Astrocyte (in vitro differentiated cells and primary cell): Measurements from ENCODE around the gene PCDHGA1. TPM values are rescaled to one million over a fixed set of nuclear protein-coding genes. Genes with fewer than 3 reads are reported as not detected.
A peak's percentile ranks its signal among the peaks of the same experiment; 100 is the strongest.

Experiments used
- DNase-seq: peaks from one replicate; pipeline ENCODE4 v3.0.0-alpha.2; 2010; ENCODE audit warnings: low read depth
- FAIRE-seq: peaks from 2 replicates; lab custom pipeline; 2011; peaks lifted over from hg19 to GRCh38; lab: Jason Lieb, UNC
- H2AFZ ChIP-seq: 2 replicates; pipeline ENCODE4 v1.6.0; 2012; ENCODE audit warnings: low read depth, low read length, inconsistent platforms
- H3K27ac ChIP-seq: 2 replicates; pipeline ENCODE4 v1.5.1; 2011; ENCODE audit warnings: low read depth, low read length, inconsistent platforms
- H3K27me3 ChIP-seq: 2 replicates; pipeline ENCODE4 v1.6.0; 2011; ENCODE audit warnings: low read length, inconsistent platforms; ENCODE audit not compliant: insufficient read depth
- H3K36me3 ChIP-seq: 2 replicates; pipeline ENCODE4 v1.5.1; 2011; ENCODE audit warnings: low read length, inconsistent platforms; ENCODE audit not compliant: insufficient read depth
- H3K4me1 ChIP-seq: 2 replicates; pipeline ENCODE4 v1.5.1; 2011; ENCODE audit warnings: low read length, inconsistent platforms; ENCODE audit not compliant: insufficient read depth
- H3K4me2 ChIP-seq: 2 replicates; pipeline ENCODE4 v1.6.0; 2012; ENCODE audit warnings: low read length, inconsistent platforms
- H3K4me3 ChIP-seq: 2 replicates; pipeline ENCODE4 v1.5.1; 2011; ENCODE audit warnings: low read depth, mild to moderate bottlenecking, low read length, inconsistent platforms; ENCODE audit not compliant: insufficient read depth
- H3K79me2 ChIP-seq: 2 replicates; pipeline ENCODE4 v1.6.0; 2012; ENCODE audit warnings: mild to moderate bottlenecking, low read length, inconsistent platforms; ENCODE audit not compliant: insufficient read depth
- H3K9ac ChIP-seq: 2 replicates; pipeline ENCODE4 v1.6.0; 2012; ENCODE audit warnings: mild to moderate bottlenecking, low read length, inconsistent platforms
- H3K9me3 ChIP-seq: 2 replicates; pipeline ENCODE4 v1.5.1; 2012; ENCODE audit warnings: low read depth, mild to moderate bottlenecking, low read length, inconsistent platforms; ENCODE audit not compliant: insufficient read depth
- H4K20me1 ChIP-seq: 2 replicates; pipeline ENCODE4 v1.6.0; 2012; ENCODE audit warnings: low read length, inconsistent platforms; ENCODE audit not compliant: insufficient read depth
- H3K27ac Mint-ChIP-seq: one replicate; pipeline ENCODE4 v1.8.0; 2021; ENCODE audit warnings: mild to moderate bottlenecking, mixed read lengths; ENCODE audit not compliant: unreplicated experiment
- H3K27me3 Mint-ChIP-seq: one replicate; pipeline ENCODE4 v1.8.0; 2021; ENCODE audit warnings: low read depth, mixed read lengths; ENCODE audit not compliant: unreplicated experiment
- H3K36me3 Mint-ChIP-seq: one replicate; pipeline ENCODE4 v1.8.0; 2021; ENCODE audit warnings: low read depth, mixed read lengths; ENCODE audit not compliant: unreplicated experiment
- H3K4me1 Mint-ChIP-seq: one replicate; pipeline ENCODE4 v1.8.0; 2021; ENCODE audit warnings: low read depth, mixed read lengths; ENCODE audit not compliant: unreplicated experiment
- H3K4me3 Mint-ChIP-seq: one replicate; pipeline ENCODE4 v1.8.0; 2021; ENCODE audit warnings: mild to moderate bottlenecking, moderate library complexity, mixed read lengths; ENCODE audit not compliant: unreplicated experiment
- H3K9me3 Mint-ChIP-seq: one replicate; pipeline ENCODE4 v1.8.0; 2021; ENCODE audit warnings: mild to moderate bottlenecking, mixed read lengths; ENCODE audit not compliant: unreplicated experiment
- EZH2 ChIP-seq: IDR thresholded peaks from 2 replicates; pipeline ENCODE4 v1.6.1; 2012; ENCODE audit warnings: mild to moderate bottlenecking, low read length, inconsistent platforms; ENCODE audit not compliant: insufficient read depth
- total RNA-seq: library from RNA; stranded (reverse); gene quantifications from 2 replicates; pipeline ENCODE4 v1.2.1, GENCODE V29; 2021
- TF ChIP-seq, protein P1 (sequence below): IDR thresholded peaks from 2 replicates; pipeline ENCODE4 v1.5.1; 2011; ENCODE audit warnings: low read depth, mild to moderate bottlenecking, inconsistent platforms, low read length, moderate library complexity; ENCODE audit not compliant: insufficient read depth

PCDHGA1 gene
- total RNA-seq, 1 donor from 2014 or later = 0.27 TPM

DNA sequence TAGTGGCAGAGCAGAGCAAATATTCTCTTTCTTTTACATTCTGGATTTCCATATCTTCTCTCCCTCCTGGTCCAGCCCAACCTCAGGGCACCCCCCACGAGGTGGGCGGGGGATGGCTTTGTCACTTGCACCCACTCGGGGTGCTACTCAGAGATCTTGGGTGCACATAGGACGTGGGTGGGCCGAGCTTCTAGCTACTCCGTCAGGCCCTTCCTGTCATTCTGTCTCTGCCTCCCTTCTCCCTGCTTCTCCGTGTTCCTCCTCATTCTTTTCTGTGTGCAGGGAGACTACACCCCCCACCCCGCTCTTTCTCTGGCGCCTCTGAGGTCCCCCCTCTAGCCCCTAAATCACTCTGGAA, 178.1 kb downstream of the PCDHGA1 start:
- Histone ChIP-seq H3K27ac (peak overlapping the region; percentile 80), H3K36me3 (peaks cover 20% of the 10 kb centered on the region), H2AFZ (no peak overlapping the region), H3K4me1 (peaks cover 46% of the 10 kb centered on the region), H3K4me2 (peak overlapping the region; percentile 86), H3K9me3 (no peaks in the 10 kb centered on the region), H3K9ac (peak overlapping the region; percentile 82), H3K79me2 (no peaks in the 10 kb centered on the region), H3K4me3 (peak overlapping the region; percentile 24), H3K27me3 (no peaks in the 10 kb centered on the region), H4K20me1 (no peaks in the 10 kb centered on the region)
- peak overlapping the region; percentile 98 for H3K27ac Mint-ChIP-seq
- DNase-seq (no peak), FAIRE-seq (no peak)
- H3K4me1 Mint-ChIP-seq = peaks cover 39% of the 10 kb centered on the region
- peak overlapping the region; percentile 73 for H3K4me3 Mint-ChIP-seq
- H3K36me3 Mint-ChIP-seq = peaks cover 6% of the 10 kb centered on the region
- TF ChIP-seq EZH2 = no peak
- TF ChIP-seq, protein P1, sequence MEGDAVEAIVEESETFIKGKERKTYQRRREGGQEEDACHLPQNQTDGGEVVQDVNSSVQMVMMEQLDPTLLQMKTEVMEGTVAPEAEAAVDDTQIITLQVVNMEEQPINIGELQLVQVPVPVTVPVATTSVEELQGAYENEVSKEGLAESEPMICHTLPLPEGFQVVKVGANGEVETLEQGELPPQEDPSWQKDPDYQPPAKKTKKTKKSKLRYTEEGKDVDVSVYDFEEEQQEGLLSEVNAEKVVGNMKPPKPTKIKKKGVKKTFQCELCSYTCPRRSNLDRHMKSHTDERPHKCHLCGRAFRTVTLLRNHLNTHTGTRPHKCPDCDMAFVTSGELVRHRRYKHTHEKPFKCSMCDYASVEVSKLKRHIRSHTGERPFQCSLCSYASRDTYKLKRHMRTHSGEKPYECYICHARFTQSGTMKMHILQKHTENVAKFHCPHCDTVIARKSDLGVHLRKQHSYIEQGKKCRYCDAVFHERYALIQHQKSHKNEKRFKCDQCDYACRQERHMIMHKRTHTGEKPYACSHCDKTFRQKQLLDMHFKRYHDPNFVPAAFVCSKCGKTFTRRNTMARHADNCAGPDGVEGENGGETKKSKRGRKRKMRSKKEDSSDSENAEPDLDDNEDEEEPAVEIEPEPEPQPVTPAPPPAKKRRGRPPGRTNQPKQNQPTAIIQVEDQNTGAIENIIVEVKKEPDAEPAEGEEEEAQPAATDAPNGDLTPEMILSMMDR = no peak
- peaks cover 1% of the 10 kb centered on the region for H3K9me3 Mint-ChIP-seq
- H3K27me3 Mint-ChIP-seq = no peaks in the 10 kb centered on the region

DNA sequence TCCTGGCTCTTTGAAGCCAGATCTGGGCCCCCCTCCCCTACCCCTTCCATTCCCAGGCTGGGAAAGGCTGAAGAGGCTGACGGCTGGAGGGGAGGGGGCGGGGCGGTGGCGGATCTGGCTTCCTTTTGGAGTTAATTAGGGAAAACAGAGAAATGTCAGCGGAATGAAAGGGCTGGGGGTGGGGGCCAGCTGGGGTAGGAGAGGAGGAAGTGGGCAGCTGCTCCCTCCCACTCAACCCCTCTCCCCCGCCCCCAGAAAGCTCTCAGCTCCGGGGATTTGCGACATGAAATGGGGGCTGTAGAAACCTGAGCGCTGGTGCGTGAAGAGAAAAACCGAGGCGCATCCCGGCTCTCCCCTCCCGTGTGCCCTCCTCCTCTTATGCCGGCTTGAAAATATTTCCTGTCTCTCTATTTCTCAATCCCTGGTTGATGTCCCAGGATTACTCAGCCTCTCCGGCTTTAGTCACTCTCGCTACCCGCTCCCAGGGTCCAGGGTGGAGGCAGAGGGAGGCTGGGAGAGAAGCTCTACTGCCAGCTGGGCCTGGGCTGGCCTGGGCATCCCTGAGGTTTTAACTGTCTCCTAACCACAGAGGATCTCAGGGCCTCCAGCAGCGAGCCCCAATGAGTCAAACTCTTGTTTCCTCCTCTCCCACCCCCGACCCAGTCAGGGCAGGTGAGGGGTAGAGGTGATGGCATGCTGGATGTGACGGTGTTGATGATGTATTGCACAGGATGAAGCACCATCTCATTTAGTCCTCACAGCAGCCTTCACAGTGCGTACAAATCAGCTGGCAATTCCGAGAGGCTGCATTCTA, 178.7 kb downstream of the PCDHGA1 start:
- Histone ChIP-seq H3K9ac (peak overlapping the region; percentile 82), H3K79me2 (no peaks in the 10 kb centered on the region), H3K4me1 (peaks cover 52% of the 10 kb centered on the region), H3K36me3 (peaks cover 20% of the 10 kb centered on the region), H3K27me3 (no peaks in the 10 kb centered on the region), H3K4me3 (peak overlapping the region; percentile 24), H3K9me3 (no peaks in the 10 kb centered on the region), H3K4me2 (peak overlapping the region; percentile 86), H4K20me1 (no peaks in the 10 kb centered on the region), H2AFZ (no peak overlapping the region), H3K27ac (peak overlapping the region; percentile 80)
- Mint-ChIP-seq H3K36me3 (peaks cover 5% of the 10 kb centered on the region), H3K4me1 (peaks cover 43% of the 10 kb centered on the region), H3K27ac (peak overlapping the region; percentile 98), H3K27me3 (no peaks in the 10 kb centered on the region), H3K9me3 (peaks cover 1% of the 10 kb centered on the region), H3K4me3 (peak overlapping the region; percentile 73)
- DNase-seq = peak; percentile 91
- TF ChIP-seq, protein P1 = no peak
- no peak for TF ChIP-seq EZH2
- FAIRE-seq = peak; percentile 78

DNA sequence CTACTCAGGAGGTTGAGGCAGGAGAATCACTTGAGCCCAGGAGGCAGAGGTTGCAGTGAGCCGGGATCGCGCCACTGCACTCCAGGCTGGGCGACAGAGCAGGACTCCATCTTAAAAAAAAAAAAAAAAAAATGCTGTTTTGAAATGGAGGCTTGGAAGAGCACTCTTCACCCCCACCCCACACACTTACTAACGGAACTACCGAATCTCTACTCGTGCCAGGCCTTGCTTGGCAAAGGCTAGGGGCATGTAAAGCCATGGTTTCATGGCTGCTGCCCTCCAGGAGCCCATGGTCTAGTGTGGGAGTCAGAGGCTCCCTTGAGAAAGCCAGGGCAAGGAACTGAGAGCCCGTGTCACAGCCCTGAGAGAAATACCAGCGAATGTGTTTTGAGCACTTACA, 179.8 kb downstream of the PCDHGA1 start:
- no peak for DNase-seq

More for the DNA sequence above, 179.8 kb downstream of the PCDHGA1 start:
- Mint-ChIP-seq H3K4me3 (no peak overlapping the region), H3K36me3 (peaks cover 3% of the 10 kb centered on the region), H3K27ac (peak overlapping the region; percentile 21), H3K27me3 (no peaks in the 10 kb centered on the region), H3K9me3 (peaks cover 1% of the 10 kb centered on the region), H3K4me1 (peaks cover 53% of the 10 kb centered on the region)
- Histone ChIP-seq H3K9me3 (no peaks in the 10 kb centered on the region), H3K9ac (no peak overlapping the region), H3K27ac (peak overlapping the region; percentile 80), H3K27me3 (no peaks in the 10 kb centered on the region), H3K4me3 (no peak overlapping the region), H3K79me2 (no peaks in the 10 kb centered on the region), H3K4me1 (peaks cover 64% of the 10 kb centered on the region), H4K20me1 (no peaks in the 10 kb centered on the region), H2AFZ (no peak overlapping the region), H3K4me2 (no peak overlapping the region), H3K36me3 (peaks cover 20% of the 10 kb centered on the region)
- TF ChIP-seq EZH2 = no peak
- TF ChIP-seq, protein P1 = no peak
- no peak for FAIRE-seq
